OCI-LY7 (cell line): ENCODE data around the gene PDSS2. TPM values are rescaled to one million over a fixed set of nuclear protein-coding genes. Genes with fewer than 3 reads are reported as not detected.

Experiments used
- BruUV-seq: library from RNA; stranded (reverse); fragments of 400-500 nt; replicated peaks from 2 replicates; lab custom pipeline; 2021; lab: Mats Ljungman, UMichigan
- CTCF ChIA-PET: fragments of 300-600 bp; sonication (Branson Sonifier 250); formaldehyde crosslinking; loops from one replicate; lab custom pipeline; 2022; ENCODE audit warnings: antibody characterized with exemption; ENCODE audit not compliant: unreplicated experiment; lab: Charles Lee
- POLR2A ChIA-PET: fragments of 300-600 bp; sonication (Branson Sonifier 250); formaldehyde crosslinking; loops from one replicate; lab custom pipeline; 2022; ENCODE audit warnings: antibody characterized with exemption; lab: Charles Lee
- DNase-seq: peaks from one replicate; pipeline ENCODE4 v3.0.0-alpha.2; 2015; ENCODE audit warnings: low spot score
- H2AFZ ChIP-seq: fragments of 200-600 bp; sonication (generic), shearing (Covaris generic); 2 replicates; pipeline ENCODE4 v1.6.1; 2014; ENCODE audit warnings: mild to moderate bottlenecking, antibody characterized with exemption, low read length, moderate library complexity
- H3K27ac ChIP-seq: fragments of 200-600 bp; sonication (generic); 2 replicates; pipeline ENCODE4 v1.5.1; 2014; ENCODE audit warnings: mixed run types, low read depth, mild to moderate bottlenecking, moderate library complexity, low read length, inconsistent platforms; ENCODE audit not compliant: poor library complexity, severe bottlenecking
- H3K36me3 ChIP-seq: fragments of 200-600 bp; sonication (generic); 2 replicates; pipeline ENCODE4 v1.6.1; 2014; ENCODE audit warnings: mild to moderate bottlenecking, antibody characterized with exemption, low read length, moderate library complexity, mixed read lengths; ENCODE audit not compliant: insufficient read depth
- H3K4me1 ChIP-seq: fragments of 200-600 bp; sonication (generic); 2 replicates; pipeline ENCODE4 v1.5.1; 2014; ENCODE audit warnings: mild to moderate bottlenecking, low read length; ENCODE audit not compliant: insufficient read depth, poor library complexity, severe bottlenecking
- H3K4me2 ChIP-seq: fragments of 200-600 bp; sonication (generic); 2 replicates; pipeline ENCODE4 v1.6.1; 2014; ENCODE audit warnings: mild to moderate bottlenecking, low read length
- H3K4me3 ChIP-seq: fragments of 200-600 bp; sonication (generic); 2 replicates; pipeline ENCODE4 v1.5.1; 2014; ENCODE audit warnings: mild to moderate bottlenecking, low read depth, low read length; ENCODE audit not compliant: poor library complexity, severe bottlenecking
- H3K79me2 ChIP-seq: fragments of 200-600 bp; sonication (generic); 2 replicates; pipeline ENCODE4 v1.6.1; 2016; ENCODE audit warnings: low read depth, mild to moderate bottlenecking, low read length, moderate library complexity, mixed read lengths; ENCODE audit not compliant: insufficient read depth
- H3K9me2 ChIP-seq: fragments of 200-600 bp; sonication (generic); 2 replicates; pipeline ENCODE4 v1.6.1; 2016; ENCODE audit warnings: mild to moderate bottlenecking, low read length, mixed read lengths; ENCODE audit not compliant: insufficient read depth
- H3K9me3 ChIP-seq: fragments of 200-600 bp; sonication (generic); 2 replicates; pipeline ENCODE4 v1.6.1; 2014; ENCODE audit warnings: mild to moderate bottlenecking, mixed run types, low read length, mixed read lengths
- H4K20me1 ChIP-seq: fragments of 200-600 bp; sonication (generic); 2 replicates; pipeline ENCODE4 v1.6.1; 2014; ENCODE audit warnings: mild to moderate bottlenecking, antibody characterized with exemption, low read length, moderate library complexity, mixed read lengths; ENCODE audit not compliant: insufficient read depth
- EZH2phosphoT487 ChIP-seq: fragments of 200-600 bp; sonication (generic); IDR thresholded peaks from 2 replicates; pipeline ENCODE4 v1.6.1; 2018; ENCODE audit warnings: low read depth, borderline replicate concordance, mild to moderate bottlenecking, mixed run types, antibody characterized with exemption, low read length, moderate library complexity, mixed read lengths
- intact Hi-C: fragments of 100-400 bp; cut with micrococcal nuclease; formaldehyde crosslinking; loops from one replicate; pipeline ENCODE4 v1.10.0; 2022; ENCODE audit not compliant: unreplicated experiment
- total RNA-seq, 2 experiments: library from RNA; depleted of rRNA in 1 of 2; stranded (reverse); fragments of >200 nt in 1 of 2; shearing (Covaris generic) in 1 of 2; gene quantifications; 2 replicates each; pipeline ENCODE4 v1.2.3, GENCODE V29; 2014 to 2022
- TF ChIP-seq, protein P1 (sequence below): fragments of 200-600 bp; sonication (generic); conservative IDR thresholded peaks from 2 replicates; pipeline ENCODE4 v1.5.1; 2014; ENCODE audit warnings: mild to moderate bottlenecking, antibody characterized with exemption, low read length, moderate library complexity, mixed read lengths

PDSS2 gene
- total RNA-seq, 2 experiments from 2014 or later = 14.7 to 24.9 TPM

DNA sequence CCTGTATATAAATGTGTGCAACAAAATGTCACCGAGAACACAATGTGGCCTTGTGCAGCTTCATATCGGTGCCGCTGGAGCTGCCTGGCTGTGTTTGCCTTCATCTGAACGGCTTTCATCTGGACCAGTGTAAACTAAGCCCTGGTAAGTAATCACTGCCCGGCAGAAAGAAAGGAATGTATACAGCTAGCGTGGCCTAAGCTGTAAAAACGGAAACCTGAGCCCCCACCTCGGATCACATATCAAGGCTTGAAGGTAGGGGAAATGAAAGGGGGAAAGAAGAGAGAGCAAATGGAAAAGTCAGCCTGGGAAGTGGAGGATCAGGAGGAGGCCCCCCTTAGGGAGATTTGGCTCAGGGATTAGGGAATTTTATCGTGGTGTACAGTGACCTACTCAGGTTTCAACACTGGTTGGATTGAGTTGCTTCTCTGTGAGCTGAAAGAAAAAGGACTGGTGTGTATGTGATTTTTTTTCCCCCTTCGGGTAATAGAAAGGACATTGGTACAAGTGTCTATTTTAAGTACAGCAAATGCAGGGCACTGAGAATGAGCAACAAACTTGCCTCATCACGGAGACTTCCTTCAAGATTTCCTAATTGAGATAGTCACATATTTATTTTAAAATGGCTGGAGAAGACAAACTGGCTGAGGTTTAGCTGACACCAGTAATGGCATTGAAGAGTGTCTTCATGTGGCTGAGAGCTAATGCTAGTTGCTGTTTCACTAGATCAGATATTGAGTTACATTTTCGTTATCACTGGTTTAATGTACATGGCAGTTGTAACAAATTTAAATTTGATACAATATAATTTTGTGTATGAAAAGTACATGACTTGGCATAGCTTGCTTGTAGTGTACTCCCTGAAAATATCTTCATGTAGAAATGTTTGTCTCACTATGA, 34.0 kb upstream of the PDSS2 start:
- TF ChIP-seq, protein P1, sequence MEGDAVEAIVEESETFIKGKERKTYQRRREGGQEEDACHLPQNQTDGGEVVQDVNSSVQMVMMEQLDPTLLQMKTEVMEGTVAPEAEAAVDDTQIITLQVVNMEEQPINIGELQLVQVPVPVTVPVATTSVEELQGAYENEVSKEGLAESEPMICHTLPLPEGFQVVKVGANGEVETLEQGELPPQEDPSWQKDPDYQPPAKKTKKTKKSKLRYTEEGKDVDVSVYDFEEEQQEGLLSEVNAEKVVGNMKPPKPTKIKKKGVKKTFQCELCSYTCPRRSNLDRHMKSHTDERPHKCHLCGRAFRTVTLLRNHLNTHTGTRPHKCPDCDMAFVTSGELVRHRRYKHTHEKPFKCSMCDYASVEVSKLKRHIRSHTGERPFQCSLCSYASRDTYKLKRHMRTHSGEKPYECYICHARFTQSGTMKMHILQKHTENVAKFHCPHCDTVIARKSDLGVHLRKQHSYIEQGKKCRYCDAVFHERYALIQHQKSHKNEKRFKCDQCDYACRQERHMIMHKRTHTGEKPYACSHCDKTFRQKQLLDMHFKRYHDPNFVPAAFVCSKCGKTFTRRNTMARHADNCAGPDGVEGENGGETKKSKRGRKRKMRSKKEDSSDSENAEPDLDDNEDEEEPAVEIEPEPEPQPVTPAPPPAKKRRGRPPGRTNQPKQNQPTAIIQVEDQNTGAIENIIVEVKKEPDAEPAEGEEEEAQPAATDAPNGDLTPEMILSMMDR = no peak
- TF ChIP-seq EZH2phosphoT487 = no peak
- H2AFZ ChIP-seq = no peak overlapping the region
- H3K9me2 ChIP-seq = no peaks in the 10 kb centered on the region
- peaks cover 82% of the 10 kb centered on the region for H3K79me2 ChIP-seq
- H3K9me3 ChIP-seq = no peaks in the 10 kb centered on the region
- POLR2A ChIA-PET = interaction anchor here (0.6 to 5.4 kb wide), 14 partner anchors 10 to 201 kb away, joined by 3 to 29 read pairs (median 4); partner anchors contain the start of gene PDSS2
- BruUV-seq = no TSS peak
- no peak for DNase-seq
- H4K20me1 ChIP-seq = peaks cover 12% of the 10 kb centered on the region; the same call in 1 of the 2 replicates
- H3K4me1 ChIP-seq = peaks cover 64% of the 10 kb centered on the region
- H3K4me2 ChIP-seq = peak overlapping the region; percentile 78
- peak overlapping the region; percentile 95 for H3K4me3 ChIP-seq
- intact Hi-C loops = loop anchor here (5.0 kb wide), 3 partner anchors 59 to 376 kb away; partner anchors contain the start of gene BEND3
- peak overlapping the region; percentile 68 for H3K27ac ChIP-seq
- CTCF ChIA-PET = interaction anchor here (0.6 kb wide), 1 partner anchor 14 kb away, joined by 3 read pairs; no protein-coding TSS in a partner anchor
- H3K36me3 ChIP-seq = peaks cover 12% of the 10 kb centered on the region; the same call in 1 of the 2 replicates

DNA sequence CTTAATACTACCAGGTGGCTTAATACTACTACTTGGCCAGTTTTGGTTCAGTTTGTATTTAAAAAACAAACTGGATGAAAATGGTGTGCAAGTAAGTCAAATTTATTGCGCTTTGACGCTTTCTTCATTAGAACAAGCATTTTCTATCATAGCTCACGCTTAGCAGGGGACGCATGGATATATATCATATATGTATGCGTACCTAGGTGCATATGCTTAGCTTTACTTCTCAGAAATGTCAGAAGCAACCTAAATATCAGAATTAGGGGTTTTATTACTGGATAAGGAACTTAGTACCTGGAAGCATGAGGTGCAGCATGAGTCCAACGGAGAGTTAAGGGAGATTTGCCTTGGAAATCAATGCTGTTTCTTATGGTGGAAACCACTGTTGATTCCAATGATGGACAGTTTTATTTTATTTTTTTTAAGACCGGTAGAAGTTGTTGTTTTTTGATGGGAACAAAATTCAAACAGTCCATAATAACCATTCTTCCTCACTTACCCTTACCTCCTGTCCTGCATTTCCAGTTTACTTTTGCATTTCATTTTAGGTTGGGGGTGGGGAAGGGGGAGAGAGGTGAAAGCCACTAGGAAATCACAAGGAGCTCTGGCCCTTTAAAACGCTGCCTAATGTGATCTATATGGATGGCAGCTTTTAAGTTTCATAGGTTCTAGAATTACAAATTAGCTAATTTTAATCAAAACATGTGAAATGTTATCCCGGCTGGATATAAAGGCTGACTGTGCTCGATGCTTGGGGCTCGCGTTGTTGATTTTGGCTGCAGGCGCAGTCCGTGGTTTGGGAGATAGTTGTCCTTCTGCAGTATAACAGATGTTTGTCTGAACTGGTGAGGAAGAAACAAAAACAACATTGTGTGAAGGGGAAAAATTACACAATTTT, 32.6 kb upstream of the PDSS2 start:
- TF ChIP-seq, protein P1 = no peak
- no peak for TF ChIP-seq EZH2phosphoT487
- H3K9me2 ChIP-seq = no peaks in the 10 kb centered on the region
- no peaks in the 10 kb centered on the region for H3K9me3 ChIP-seq
- H4K20me1 ChIP-seq = peaks cover 12% of the 10 kb centered on the region; the same call in 1 of the 2 replicates
- H3K4me2 ChIP-seq = peak overlapping the region; percentile 78
- ChIA-PET CTCF (interaction anchor here (0.5 to 1.7 kb wide), 4 partner anchors 38 to 163 kb away, joined by 3 to 12 read pairs (median 4); no protein-coding TSS in a partner anchor), POLR2A (interaction anchor here (0.5 to 5.4 kb wide), 15 partner anchors 12 to 405 kb away, joined by 3 to 29 read pairs (median 3); partner anchors contain the start of gene PDSS2)
- H3K27ac ChIP-seq = peak overlapping the region; percentile 68
- H3K79me2 ChIP-seq = peaks cover 68% of the 10 kb centered on the region
- BruUV-seq = no TSS peak
- no peak overlapping the region for H2AFZ ChIP-seq
- intact Hi-C loops = loop anchor here (2.0 to 5.0 kb wide), 4 partner anchors 45 to 375 kb away; partner anchors contain the start of gene BEND3
- no peak for DNase-seq
- H3K36me3 ChIP-seq = peaks cover 12% of the 10 kb centered on the region; the same call in 1 of the 2 replicates
- peak overlapping the region; percentile 95 for H3K4me3 ChIP-seq
- peaks cover 67% of the 10 kb centered on the region for H3K4me1 ChIP-seq
